Measurements from ENCODE around the gene CBX4.

DNA sequence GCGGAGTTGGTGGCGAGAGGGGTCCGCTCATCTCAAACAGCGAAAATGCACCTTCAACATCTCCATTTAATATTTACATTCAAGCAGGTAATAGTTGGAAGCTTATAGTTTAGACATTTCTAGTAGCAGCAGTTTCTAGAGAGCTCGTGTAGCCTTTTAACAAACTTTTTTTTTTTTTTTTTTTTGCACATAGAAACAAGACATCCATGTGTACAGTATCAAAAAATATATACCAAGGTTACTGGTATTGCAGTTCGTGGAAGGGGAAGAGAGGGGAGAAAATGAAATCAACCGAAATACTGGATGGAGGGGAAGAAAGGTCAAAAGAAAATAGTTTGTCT, 6.2 kb downstream of the CBX4 start:
- no peak for TF ChIP-seq POLR2A (IDR thresholded peaks at IDR 0.05; ENCODE audit: low read depth, low read length)
- TF ChIP-seq TAF1 (IDR thresholded peaks at IDR 0.05; ENCODE audit: low read depth, low read length) = no peak
- TF ChIP-seq POLR2AphosphoS5 (IDR thresholded peaks at IDR 0.05; ENCODE audit: low read depth, low read length) = no peak
- TF ChIP-seq PAX5 (IDR thresholded peaks at IDR 0.05; ENCODE audit: insufficient read depth, low read length, severe bottlenecking) = no peak

Data from GM12891 (cell line).